GM19438 (cell line): Measurements from ENCODE around the gene CFAP65.
A peak's percentile ranks its signal among the peaks of the same experiment; 100 is the strongest.

Experiments
- ATAC-seq: cut with Tn5 transposase; IDR thresholded peaks from one replicate; pipeline ENCODE4 v1.9.1; 2021; ENCODE audit warnings: low read depth; ENCODE audit not compliant: unreplicated experiment

CFAP65 gene

DNA sequence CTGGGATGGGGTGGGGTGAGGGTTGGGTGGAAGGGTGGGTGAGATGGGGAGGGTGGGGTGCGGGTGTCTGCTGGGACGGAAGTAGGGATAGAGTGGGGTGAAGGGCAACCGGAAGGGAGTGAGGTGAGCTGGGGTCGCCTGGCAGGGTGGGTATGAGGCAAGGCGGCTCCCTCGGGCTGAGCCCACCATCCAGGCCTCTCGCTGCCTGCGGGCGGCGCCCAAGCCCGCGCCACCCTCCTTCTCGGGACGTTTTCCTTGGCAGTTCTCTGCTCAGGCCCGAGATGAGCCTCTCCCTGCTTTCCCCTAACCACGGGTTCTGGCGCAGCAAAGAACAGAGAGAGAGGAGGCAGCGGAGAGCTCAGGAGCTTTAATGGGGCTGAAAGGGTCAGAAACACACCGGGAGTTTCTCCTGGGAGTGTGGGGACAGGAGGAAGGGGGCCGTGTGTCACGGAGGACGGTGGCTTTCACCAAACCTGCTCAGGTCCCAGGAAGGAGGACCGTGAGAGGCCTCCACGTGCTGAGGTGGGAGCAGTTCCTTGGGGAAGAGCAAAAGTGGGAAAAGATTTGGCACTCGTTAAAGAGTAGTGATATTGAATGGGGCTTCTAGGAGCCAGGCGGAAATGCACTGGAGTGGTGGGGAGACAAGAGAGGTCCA, 60.5 kb downstream of the CFAP65 start:
- ATAC-seq = no peak

DNA sequence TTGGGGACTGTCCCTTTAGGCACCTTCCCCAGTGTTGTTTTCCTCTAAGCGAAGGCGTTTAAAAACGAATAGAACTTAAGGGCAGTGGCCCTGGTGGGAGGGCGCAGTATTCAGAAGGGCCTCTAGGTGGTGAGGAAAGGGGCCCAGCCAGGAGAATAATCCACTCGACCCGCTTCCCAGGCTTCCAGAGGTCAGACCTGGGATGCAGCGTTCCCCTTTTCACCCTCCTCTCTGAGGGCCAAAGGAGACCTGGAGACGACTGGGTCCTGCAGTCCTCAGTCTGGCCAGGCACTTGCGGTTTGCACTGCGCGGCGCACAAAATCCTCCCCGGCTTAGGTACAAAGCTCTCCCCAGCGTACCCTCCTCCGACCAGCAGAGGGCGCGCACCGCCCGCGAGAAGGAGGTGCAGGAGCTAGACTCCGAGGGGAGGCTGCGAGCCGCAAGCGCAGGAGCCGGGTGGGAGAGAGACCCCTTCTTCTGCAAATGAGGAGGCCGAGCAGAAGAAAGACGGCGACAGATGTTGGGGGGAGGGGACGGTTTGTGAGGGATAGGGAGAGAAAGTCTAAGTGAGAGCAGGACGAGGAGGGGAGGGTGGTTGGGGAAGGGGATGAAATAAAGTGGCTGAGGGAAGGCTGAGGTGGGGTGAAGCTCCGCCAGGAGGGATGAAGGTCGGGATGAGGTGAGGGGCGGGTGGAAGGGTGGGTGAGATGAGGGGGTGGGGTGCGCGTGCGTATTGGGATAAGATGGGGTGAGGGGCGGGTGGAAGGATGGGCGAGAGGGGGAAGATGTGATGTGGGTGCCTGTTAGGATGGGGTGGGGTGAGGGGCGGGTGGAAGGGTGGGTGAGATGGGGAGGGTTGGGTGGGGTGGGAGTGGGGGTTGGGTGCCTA, 61.2 kb downstream of the CFAP65 start:
- ATAC-seq = peak; percentile 75

DNA sequence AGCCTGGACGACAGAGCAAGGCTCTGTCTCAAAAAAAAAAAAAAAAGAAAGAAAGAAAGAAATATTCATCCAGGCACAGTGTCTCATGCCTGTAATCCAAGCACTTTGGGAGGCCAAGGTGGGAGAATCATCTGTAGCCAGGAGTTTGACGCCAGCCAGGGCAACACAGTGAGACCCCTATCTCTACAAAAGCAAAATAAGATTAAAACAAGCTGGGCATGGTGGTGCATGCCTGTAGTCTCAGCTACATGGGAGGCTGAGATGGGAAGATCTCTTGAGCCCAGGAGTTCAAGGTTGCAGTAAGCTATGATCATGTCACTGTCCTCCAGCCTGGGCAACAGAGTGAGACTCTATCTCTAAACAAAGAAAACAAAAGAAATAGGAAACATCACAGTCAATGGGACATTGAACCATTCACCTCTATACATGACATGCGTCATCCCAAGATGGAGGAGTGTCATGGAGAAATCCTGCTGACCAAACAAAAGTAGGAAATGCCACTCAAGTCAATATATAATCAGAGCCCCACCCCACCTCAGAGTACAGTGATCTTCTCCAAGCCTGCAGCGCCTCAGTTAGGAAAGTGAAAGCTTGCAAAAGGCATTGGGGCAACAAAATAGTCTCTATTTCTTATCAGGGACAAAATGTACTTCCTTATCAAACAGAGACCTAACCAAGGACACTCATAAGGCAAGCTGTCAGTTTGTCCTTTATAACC, 66.1 kb downstream of the CFAP65 start:
- ATAC-seq = no peak

DNA sequence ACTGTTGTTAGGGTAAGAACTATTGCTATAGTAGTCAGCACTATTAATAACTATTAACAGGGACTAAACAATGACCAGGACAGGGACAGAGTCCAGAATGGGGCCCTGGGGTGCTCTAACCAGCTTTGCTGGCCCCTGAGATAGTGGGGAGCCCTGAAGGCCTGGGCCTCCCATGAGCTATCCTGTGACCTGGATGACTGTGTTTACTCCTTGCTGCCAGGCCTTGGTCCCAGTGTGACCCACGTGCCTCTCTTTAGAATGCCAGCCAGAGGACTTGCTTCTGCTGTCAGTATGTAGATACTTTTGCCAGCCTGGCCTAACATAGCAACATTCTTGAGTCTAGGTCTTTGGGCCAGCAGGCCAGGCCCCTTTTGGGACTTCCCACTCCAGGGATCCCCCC, 70.4 kb downstream of the CFAP65 start:
- ATAC-seq = no peak

DNA sequence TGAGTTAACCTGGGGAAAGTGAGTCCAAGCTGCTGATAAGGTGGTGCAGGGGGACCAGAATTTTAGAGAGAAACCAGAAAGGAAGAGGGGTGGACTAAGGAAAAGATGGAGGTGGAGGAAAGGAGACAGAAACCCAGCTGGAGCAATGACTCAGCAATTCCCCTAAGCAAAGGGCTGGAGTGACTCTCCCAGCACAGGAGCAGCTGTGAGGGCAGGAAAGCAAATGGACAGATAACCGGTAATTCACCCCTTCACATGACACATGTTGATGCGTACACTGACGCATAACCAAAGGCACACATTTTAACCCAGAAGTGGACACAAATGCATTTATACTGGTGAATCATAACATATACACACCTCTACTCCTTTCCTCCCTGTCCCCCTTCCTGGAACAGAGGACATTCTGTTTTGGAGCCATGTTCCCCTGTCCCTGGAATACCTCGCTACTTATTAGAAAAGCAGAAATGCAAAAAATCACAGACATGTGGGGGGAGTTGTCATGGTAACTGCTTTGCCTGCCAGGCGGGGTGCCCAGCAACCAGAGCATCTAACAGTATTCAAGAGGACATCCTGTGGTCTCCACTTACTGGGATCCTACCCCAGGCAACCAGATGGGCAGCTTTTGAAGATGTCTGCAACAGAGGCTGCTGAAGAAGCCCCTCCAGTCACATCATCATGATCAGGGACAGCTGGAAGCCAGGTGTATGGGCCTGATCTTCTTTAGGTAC, 77.1 kb downstream of the CFAP65 start:
- no peak for ATAC-seq

DNA sequence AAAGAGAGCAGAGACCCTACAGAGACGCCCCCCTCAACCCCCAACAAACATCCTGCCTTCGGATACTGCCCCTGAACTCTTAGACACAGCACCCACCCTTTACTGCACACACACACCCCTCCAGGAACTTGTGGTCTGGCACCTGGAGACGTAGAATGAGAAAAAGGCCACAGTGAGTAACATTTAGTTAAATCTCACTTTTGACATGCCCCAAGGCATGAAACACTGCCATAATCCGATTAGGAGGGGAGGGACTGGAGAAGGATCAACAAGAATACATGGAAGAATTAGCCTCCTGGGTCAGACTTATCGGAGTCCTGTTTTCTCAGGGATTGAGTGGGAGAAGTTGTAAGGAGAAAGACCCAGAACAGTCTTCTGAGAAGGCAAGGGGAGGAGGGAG, 77.7 kb downstream of the CFAP65 start:
- no peak for ATAC-seq

DNA sequence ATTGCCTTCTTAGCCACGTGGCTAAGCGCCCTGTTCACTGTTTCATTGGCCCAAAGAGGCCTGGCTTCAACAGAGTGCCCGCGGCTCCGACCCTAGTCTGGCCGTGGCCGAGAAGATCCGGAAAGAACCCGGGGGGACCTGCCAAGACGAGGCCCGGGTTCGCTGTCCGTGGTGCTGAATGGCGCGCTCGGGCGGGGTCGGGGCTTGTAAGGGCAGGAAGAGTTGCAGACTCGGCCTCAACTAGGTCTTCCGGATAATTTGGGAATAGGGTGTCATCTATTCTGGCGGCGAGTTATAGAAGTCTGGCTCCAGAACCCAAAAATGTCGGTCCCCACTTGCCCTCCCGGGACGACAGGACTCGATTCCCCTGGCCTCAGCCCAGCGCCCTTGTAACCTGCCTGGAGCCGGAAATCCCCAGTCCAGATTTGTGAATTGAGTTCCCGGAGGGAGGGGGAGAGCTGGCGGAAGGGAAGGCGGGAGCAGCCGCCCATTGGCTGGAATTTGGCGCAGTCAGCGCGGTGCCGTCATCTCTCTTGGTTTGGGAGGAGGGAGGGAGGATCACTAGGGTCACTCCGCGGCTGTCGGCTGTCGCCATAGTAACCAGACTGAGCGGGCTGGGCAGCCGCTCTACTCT, 78.3 kb downstream of the CFAP65 start:
- no peak for ATAC-seq

DNA sequence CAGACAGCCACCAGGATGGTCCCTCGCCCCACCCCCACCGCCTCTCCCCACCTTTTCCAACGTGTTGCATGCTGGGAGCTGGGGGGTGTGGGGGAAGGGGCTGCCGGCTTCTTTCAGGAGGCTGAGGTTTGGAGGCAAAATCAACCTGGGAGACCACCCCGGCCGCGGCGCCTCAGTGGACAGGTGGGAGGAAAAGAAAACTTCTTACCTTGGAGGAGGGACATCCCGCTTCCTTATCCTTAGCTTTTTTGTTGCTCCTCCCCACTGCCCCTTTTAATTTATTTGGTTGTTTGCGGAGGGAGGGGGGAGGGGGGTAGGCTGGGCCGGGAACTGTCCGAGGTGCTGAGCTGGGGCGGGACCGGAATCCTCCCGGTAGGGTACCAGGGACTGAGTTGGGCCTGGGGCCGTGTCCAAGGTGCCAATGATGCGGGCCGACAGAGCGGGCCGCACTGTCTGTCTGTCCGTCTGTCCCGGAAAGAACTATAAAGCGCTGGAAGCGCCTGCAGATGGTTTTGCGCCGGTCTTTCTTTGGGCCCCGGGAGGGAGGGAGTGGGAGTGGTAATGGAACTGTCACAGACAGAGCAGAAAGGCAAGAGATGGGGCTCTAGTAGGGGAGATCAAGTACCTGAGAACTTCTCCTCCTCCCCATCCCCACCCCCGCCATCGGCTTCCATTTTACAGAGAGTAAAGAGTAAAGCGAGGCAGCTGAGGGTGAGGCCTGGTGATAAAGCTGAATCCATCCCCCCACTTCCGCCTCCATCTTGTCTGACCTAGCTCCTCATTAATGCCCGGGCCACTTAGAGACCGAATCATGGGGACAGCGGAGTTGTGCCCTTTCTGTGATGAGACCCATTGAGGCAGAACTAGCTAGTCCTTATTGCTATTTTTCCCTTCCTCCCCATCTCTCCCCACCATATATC, 79.4 kb downstream of the CFAP65 start:
- no peak for ATAC-seq

DNA sequence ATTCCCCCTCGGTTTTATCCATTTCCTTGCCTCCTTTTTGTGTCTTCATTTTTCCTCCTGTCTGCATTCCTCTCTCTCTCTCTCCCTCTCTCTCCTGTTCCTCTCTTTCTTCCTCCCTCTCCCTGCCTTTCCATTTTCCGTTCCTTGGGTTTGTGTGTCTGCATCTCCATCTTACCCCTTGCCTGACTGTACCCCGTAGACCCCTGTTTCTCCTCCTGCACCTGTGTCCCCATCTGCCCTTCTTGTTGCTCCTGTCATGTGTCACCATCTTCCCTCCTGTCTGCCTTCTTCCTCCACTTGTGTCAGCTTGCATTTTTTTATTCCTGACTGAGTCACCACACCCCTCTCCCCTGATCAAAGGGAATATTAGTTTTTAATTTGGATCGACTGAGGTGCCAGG, 80.1 kb downstream of the CFAP65 start:
- ATAC-seq = no peak

DNA sequence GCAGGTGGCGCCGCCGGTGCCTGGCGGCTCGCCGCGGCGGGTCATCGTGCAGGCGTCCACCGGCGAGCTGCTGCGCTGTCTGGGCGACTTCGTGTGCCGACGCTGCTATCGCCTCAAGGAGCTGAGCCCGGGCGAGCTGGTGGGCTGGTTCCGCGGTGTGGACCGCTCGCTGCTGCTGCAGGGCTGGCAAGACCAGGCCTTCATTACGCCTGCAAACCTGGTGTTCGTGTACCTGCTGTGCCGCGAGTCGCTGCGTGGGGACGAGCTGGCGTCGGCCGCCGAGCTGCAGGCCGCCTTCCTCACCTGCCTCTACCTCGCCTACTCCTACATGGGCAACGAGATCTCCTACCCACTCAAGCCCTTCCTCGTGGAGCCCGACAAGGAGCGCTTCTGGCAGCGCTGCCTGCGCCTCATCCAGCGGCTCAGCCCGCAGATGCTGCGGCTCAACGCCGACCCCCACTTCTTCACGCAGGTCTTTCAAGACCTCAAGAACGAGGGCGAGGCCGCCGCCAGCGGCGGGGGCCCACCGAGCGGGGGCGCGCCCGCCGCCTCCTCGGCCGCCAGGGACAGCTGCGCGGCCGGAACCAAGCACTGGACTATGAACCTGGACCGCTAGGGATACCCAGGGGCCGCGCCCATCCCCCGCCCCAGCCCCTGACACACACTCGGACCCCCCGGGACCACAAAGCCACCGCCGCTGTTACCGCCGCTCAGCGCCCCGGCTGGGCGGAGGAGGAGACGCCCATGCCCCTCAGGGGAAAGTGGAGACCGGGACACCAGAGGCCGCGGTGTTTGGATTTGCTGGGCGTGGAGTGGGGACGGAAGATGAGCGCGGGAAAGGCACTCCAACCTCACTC, 80.8 kb downstream of the CFAP65 start:
- ATAC-seq = no peak

DNA sequence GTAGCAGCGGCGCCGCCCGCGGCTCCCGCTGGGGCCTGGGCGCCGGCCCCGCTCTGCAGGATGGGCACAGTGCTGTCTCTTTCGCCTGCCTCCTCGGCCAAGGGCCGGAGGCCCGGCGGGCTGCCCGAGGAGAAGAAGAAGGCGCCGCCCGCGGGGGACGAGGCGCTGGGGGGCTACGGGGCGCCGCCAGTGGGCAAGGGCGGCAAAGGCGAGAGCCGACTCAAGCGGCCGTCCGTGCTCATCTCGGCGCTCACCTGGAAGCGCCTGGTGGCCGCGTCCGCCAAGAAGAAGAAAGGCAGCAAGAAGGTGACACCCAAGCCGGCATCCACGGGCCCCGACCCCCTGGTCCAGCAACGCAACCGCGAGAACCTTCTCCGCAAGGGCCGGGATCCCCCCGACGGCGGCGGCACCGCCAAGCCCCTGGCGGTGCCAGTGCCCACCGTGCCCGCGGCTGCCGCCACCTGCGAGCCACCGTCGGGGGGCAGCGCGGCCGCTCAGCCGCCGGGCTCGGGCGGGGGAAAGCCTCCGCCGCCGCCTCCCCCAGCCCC, 81.5 kb downstream of the CFAP65 start:
- no peak for ATAC-seq

DNA sequence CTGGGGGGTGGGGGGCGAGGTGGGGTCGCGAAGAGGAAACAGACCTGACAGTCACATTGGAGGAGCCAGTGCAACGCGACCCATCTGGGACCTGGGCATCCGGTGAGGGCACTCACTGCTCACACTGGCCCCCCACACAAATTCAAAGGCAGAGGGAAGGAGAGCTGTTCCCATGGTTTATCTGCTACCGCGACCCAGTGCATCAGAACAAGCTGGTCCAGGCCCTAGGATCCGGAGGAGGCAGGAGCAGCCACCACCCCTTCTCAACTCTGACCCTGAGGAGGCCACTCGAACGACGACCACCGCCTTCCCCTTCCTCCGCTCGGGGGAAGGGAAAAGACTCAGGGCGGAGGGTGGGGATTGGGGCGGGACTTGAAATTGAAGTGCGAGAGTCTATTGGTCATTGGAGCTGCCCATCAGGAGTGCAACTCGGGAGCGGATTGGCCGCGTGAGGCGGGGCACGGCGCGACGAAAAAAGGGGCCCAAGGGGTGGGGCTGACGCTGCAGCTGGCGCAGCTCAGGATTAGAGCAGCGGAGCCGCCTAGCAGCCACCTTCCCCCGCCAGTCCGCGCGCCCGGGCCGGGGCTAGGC, 82.1 kb downstream of the CFAP65 start, which contains the start of gene CDK5R2:
TSS of gene CDK5R2 (plus strand) at position 526 of the 591 bp plus-strand sequence. CDS start 155 bp downstream, outside the sequence.
- ATAC-seq = peak; percentile 97

DNA sequence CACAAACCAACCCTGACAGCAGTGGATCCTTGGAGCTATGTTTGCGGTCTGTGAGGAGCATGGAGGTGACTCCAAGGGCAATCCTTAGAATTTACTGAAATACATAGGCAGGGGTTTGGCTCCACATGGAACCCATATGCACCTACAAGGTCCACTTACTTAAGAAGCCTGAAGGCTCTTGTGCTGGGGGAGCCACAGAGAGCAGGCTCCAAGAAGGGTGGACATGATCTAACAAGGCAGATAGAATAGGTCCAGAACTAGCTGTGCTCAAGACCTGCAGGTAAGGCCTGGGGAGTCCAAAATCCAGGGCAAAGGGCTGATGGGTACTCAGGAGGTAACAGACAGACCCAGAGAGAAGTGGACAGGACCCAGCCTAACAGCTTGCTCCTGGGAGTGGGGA, 83.0 kb downstream of the CFAP65 start:
- ATAC-seq = no peak

DNA sequence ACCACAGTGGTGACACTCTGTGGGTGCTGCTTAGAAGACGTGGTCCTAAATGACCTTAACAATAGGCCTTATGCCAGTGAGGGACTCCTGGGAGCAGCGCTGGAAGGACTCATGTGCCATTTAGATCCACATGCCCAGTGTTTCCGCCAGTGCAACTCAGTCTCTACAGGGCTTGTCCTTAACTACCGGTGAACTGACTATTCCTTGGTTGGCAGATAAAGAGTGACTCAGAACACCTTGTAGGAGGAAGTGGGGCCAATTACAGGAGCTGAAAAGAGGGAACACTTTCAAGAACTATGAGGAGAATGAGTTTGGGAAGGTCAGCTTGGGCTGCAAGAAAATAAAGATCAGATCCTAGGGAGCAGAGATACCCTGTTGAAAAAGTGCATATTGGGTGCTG, 83.6 kb downstream of the CFAP65 start:
- no peak for ATAC-seq

DNA sequence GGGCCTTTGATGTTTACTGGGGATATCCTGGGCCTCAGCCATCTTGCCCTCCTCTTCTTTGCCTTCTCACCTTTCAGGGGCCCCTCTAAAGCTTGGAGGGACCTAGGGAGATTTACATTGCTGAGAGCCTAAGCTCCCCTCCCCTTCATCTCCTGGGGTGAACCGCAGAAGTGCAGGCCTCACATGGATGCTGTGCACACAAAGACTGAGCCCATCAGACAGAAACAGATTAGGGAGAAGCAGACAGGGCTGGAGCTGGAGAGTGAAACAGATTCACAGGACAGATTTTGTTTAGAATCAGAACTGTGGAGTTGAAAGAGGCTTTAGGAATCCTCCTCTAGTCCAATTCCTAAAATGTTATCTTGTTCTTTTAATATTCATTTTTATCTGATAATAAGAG, 85.3 kb downstream of the CFAP65 start:
- ATAC-seq = no peak

DNA sequence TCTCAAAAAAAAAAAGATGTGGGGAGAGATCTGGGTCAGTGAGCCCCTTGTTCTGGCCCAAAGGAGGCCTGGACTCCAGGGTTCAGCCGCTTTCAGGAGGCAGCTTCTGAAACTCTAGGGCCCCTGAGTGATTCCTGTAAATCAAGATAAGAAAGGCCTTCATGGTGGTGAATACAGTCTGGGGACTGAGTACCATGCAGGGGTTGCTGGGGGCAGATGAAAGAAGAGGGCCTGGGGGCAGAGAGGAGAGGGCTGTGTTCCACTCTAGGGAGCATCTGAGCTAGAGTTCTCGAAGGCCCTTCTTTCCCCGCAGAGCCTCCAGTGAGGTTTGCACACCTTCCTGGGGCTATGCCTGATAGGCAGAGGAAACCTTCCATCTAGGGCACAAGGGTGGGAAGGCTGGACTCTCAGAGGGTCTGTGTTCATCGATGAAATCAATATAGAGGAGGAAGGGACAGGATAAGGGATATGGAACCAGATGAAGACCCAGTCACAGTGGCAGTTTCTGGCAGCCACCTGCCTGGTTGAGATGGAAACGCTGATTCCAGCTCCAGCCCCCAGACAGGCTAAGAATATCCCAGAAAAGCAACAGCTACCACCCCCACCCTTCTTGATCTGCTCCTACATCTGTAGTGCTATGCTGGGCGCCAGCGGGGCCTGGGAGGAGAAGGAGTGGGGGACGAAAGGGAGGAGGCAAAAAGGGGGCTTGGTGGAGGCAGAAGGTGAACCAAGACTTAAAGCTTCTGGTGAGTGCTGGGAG, 86.6 kb downstream of the CFAP65 start:
- ATAC-seq = no peak
